IPS-NIHi7 (cell line): ENCODE data around the gene SYNGR3.
"Not testable (repeated sequence)": the region's sequence is repeated elsewhere in the genome, so short reads cannot be mapped to it uniquely, and the experiment has no call there.

ENCODE experiments used
- DNase-seq: peaks from one replicate; pipeline ENCODE4 v3.0.0; 2012; ENCODE audit warnings: mixed read lengths; ENCODE audit errors: extremely low spot score

SYNGR3 gene

DNA sequence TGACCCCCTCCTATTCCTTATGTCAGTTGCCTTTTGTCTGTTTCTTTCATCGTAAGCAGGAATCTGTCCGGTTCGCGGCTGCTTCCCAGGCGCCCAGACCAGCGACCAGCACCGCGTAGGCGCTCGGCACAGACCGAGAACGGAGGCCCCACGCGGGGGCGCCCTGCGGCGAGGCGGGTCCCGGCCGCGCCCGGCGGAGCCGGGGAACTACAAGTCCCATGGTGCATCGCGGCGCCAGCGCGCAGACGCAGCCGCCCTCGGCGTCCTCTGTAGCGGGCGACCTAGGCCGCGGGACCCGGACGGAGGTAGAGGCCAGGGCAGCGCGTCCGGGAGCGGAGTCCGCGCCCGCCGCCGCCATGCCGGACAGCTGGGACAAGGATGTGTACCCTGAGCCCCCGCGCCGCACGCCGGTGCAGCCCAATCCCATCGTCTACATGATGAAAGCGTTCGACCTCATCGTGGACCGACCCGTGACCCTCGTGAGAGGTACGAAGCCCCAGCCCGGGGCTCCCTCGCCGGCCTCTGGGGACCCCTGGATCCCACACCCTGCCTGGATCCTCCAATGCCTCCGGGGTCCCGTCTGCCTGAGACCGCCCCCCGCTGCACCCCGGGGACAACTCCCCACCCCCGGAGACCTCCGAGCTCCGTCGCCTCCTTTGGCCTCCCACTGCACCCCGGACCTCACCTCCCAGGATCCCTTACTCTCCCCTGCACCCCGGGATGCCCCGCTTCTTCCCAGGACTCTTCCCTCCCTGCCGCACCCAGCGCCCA lies 30.3 kb upstream of the SYNGR3 start, which contains the start of gene NDUFB10:
NDUFB10 (plus strand) TSS at position 270 of the 771 bp plus-strand sequence; CDS start at position 357, 87 bp downstream.
- DNase-seq: peak; percentile 85

DNA sequence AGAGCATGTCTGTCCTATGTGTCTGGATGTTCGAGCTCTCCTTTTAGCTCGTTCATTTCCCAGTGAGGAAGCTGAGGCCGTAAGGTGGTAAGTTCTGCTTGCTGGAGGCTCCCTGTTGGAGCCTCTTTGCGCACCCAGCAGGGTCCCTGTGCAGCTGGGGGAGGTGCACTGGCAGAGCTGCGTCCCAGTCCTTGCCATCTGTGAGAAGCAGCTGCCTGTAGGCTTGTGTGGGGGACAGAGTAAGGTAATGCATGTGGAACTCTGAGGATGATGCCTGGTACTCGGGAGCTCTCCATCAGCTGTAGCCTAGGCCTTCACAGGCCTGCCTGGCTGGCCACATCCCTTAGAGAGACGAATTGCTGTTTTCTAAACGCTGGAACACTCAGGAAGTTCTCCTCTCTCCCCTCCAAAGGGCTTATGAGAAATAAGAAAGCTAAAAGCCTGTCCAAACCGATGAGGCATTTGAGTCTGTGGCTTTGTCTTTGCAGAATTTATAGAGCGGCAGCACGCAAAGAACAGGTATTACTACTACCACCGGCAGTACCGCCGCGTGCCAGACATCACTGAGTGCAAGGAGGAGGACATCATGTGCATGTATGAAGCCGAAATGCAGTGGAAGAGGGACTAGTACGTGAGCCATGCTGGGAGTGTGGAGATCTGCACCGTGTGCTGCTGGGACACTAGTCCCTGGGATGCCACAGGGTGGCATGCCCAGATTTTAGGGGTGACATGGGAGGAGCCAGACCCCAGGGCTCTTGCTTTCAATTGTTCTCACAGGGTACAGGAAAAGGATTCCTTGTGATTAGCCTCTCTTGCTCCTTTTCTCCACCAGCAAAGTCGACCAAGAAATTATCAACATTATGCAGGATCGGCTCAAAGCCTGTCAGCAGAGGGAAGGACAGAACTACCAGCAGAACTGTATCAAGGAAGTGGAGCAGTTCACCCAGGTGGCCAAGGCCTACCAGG lies 28.8 kb upstream of the SYNGR3 start:
- DNase-seq: no peak

GRCh38 chr16:1961651-1962067 lies 28.1 kb upstream of the SYNGR3 start:
- DNase-seq: no peak

GRCh38 chr16:1962161-1963153 lies 27.3 kb upstream of the SYNGR3 start:
- DNase-seq: not testable (repeated sequence)

GRCh38 chr16:1963806-1964505 lies 25.8 kb upstream of the SYNGR3 start:
- DNase-seq: no peak

GRCh38 chr16:1964506-1965395 lies 25.0 kb upstream of the SYNGR3 start, which contains the start of gene RPS2:
RPS2 (minus strand) TSS chr16:1964826; CDS start chr16:1964625, 201 bp downstream.
- DNase-seq: peak; percentile 98

GRCh38 chr16:1965396-1966001 lies 24.3 kb upstream of the SYNGR3 start:
- no peak for DNase-seq

DNA sequence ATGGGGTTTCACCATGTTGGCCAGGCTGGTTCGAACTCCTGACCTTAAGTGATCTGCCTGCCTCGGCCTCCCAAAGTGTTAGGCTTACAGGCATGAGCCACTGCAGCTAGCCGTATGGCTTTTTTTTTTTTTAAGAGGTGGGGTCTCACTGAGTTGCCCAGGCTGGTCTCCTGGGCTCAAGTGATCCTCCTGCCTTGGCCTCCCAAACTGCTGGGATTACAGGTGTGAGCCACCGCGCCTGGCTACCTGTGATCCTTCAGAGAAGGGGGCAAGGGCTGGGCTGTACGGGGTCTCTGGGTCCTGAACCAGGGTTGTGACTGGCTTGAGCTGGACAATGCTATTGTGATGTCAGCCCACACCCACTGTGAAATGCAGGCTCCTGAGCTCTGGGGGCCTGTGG lies 23.3 kb upstream of the SYNGR3 start, which contains the start of gene RNF151:
RNF151 (plus strand) TSS at position 397 of the 400 bp plus-strand sequence. CDS start 26 bp downstream, outside the sequence.
- DNase-seq: no peak

DNA sequence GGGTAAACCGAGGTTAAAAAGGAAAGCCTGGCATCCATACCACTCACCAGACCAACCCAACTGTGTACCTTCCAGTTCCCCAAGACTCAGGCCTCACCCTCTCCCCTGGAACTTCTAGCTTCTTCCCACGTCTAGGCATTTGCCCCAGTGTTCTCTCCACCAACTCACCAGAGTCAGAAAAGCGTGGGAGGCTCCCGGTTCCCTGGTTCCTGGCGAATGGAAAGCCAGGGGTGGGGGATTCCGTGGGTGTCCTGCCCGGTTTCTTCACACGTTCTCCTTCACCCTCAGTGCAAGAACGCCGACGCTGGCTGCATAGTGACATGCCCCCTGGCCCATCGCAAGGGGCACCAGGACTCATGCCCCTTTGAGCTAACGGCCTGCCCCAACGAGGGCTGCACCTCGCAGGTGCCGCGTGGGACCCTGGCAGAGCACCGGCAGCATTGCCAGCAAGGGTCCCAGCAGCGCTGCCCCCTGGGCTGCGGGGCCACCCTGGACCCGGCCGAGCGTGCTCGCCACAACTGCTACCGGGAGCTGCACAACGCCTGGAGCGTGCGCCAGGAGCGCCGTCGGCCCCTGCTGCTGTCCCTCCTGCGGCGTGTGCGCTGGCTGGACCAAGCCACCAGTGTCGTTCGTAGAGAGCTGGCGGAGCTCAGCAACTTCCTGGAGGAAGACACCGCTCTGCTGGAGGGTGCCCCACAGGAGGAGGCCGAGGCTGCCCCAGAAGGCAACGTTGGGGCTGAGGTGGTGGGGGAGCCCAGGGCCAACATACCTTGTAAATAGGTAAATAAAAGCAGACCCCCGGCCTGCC lies 21.4 kb upstream of the SYNGR3 start:
- no peak for DNase-seq

DNA sequence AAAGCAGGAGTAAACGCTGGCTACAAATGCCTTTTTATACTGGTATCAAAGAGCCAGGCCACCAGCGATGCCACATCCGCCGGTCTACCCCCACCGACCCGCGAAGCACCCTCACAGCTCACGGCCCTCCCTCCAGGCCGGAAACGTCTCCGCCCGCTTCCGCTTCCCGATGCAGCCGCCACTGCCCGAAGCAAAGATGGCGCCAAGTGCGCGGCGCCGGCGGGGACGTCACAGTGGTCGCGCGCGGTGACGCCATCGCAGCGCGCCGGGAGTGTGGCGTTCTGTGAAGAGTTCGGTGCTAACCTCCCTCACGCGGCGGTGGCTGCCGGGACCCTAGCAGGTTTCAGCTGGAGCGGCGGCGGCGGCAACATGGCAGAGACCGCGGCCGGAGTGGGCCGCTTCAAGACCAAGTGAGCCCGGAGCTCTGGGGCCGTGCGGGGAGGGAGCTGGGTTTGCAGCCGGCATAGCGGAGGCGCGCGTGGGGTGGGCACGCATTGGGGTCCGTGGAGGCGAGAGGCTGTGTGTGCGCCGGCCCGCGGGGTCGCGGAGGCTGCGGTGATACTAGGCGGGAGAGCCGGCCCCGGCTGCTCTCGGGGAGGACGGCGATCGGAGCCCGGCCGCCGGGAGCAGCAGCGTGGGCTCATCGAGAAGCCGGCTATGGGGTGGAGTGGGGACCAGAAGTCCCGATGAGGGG lies 17.8 kb upstream of the SYNGR3 start, which contains the start of gene TBL3:
TBL3 (plus strand) TSS at position 258 of the 694 bp plus-strand sequence; CDS start at position 370, 112 bp downstream.
- DNase-seq: peak; percentile 92

DNA sequence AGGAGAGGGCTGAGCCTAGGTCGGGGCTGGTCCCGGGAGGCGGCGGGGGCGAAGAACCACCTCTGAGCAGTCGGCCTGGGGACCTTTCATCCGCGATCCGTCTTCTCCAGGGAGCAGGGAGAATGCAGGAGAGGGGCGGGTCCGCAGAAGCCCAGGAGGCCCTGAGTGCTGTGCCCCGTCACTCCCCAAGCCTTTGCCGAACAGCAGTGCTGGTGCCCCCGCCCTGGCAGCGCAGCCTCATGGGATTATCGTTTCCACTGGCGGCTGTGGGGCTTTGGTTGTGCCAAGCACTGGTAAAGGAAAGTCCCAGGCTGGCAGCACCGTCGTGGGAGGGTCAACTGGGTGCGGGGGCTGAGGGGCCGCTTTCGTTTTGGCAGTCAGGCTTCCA lies 17.3 kb upstream of the SYNGR3 start:
- no peak for DNase-seq

DNA sequence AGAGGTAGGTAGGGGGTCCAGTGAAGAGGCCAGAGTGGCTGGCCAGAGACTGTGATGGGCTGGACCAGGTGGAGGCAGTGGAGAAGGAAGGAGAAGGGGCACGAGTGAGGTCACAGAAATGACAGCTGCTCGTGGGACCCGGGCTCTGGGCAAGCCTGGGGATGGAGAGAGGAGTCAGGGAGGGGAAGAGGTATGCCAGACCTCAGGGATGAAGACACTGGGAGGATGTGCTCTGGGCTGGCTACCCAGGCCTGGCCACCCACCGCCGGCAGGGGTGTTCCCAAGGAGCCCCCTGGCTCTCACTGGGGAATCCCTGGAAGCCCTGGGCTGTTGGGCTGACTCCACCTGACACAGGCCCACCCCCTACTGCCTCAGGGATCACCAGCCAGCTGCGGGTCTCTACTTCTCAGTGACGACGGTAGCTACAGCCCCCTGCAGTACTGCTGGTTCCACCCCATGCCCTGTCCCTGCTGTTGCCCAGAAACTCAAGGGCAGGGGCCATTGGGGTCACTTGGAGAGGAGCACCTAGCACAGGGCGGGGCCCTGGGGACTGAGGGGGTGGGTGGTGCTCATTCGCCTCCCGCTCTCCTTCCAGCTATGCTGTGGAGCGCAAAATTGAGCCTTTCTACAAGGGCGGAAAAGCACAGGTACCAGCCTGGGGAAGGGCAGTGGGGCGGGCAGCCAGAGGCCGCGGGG lies 16.2 kb upstream of the SYNGR3 start:
- no peak for DNase-seq

DNA sequence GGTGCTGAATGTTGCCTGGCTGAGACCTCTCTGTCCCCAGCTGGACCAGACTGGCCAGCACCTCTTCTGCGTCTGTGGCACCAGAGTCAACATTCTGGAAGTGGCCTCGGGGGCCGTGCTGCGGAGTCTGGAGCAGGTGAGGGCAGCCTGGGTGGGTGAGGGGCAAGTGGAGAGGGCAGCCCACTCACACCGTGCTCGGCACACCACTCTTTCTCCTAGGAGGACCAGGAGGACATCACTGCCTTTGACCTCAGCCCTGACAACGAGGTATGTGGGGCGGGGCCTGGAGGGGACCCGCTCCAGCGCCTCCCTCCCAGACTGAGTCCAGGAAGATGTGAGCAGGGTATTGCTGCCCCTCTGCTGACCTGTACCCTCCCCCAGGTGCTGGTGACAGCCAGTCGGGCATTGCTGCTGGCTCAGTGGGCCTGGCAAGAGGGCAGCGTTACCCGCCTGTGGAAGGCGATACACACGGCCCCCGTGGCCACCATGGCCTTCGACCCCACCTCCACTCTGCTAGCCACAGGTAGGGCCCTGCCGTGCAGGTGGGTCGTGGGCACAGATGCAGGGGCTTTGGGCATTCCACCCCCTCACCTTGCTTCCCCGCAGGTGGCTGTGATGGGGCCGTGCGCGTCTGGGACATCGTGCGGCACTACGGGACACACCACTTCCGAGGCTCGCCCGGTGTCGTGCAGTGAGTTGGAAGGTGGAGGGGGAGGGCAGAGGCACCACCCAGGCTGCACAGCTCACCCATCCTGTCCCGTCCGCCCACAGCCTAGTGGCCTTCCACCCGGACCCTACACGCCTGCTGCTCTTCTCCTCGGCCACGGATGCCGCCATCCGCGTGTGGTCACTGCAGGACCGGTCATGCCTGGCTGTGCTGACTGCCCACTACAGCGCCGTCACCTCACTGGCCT lies 15.4 kb upstream of the SYNGR3 start:
- DNase-seq: no peak

- no peak for DNase-seq
Observed at GRCh38 chr16:1975432-1976215, 14.1 kb upstream of the SYNGR3 start.

- DNase-seq: no peak
Observed at GRCh38 chr16:1976216-1976520, 13.6 kb upstream of the SYNGR3 start.
